SK-N-SH (cell line): ENCODE measurements around the gene B3GNT7. TPM values are rescaled to one million over a fixed set of nuclear protein-coding genes. Genes with fewer than 3 reads are reported as not detected.
"Not testable (repeated sequence)": the region's sequence is repeated elsewhere in the genome, so short reads cannot be mapped to it uniquely, and the experiment has no call there.

ENCODE experiments used
- CTCF ChIA-PET: fragments of 300-600, 350-600 bp; formaldehyde crosslinking; extraction: SDS; loops from one replicate; lab custom pipeline; 2021; lab: Yijun Ruan, JAX
- POLR2A ChIA-PET: fragments of 350-600 bp; sonication (Branson Sonifier 250); formaldehyde crosslinking; extraction: SDS; loops from one replicate; lab custom pipeline; 2020; ENCODE audit warnings: antibody characterized with exemption, inconsistent platforms; lab: Yijun Ruan, JAX
- DNase-seq: peaks from one replicate; pipeline ENCODE4 v3.0.0; 2012
- H2AFZ ChIP-seq: fragments of 200-600 bp; sonication (generic); 2 replicates; pipeline ENCODE4 v1.8.1; 2016; ENCODE audit warnings: antibody characterized with exemption, mild to moderate bottlenecking, low read depth
- H3F3A ChIP-seq: fragments of 200-600 bp; sonication (generic); replicated peaks from 2 replicates; pipeline ENCODE3; 2016; ENCODE audit warnings: antibody characterized with exemption, mild to moderate bottlenecking; ENCODE audit not compliant: insufficient read depth
- H3K27ac ChIP-seq, 2 experiments: fragments of 200-500 bp in 1 of 2; fragments of 200-600 bp in 1 of 2; sonication (Bioruptor generic) in 1 of 2; sonication (generic), shearing (Covaris generic) in 1 of 2; 2 replicates each; pipeline versions ENCODE4 v1.5.1 to v1.6.1; 2014 to 2016; ENCODE audit warnings: low read depth in 2 of 2, inconsistent platforms in 1 of 2, low read length in 1 of 2, mild to moderate bottlenecking in 1 of 2, mixed read lengths in 1 of 2
- H3K27me3 ChIP-seq: fragments of 200-600 bp; sonication (generic), shearing (Covaris generic); 2 replicates; pipeline ENCODE4 v1.6.1; 2016; ENCODE audit warnings: mixed run types; ENCODE audit not compliant: insufficient read depth
- H3K36me3 ChIP-seq, 2 experiments: fragments of 200-500 bp in 1 of 2; fragments of 200-600 bp in 1 of 2; sonication (Bioruptor generic) in 1 of 2; sonication (generic) in 1 of 2; replicated peaks in 1 of 2; 2 replicates each; pipeline versions ENCODE3 to v1.5.1; 2014 to 2016; ENCODE audit warnings: low read length in 1 of 2, mild to moderate bottlenecking in 1 of 2; ENCODE audit not compliant: insufficient read depth in 2 of 2, control insufficient read depth in 1 of 2
- H3K4me1 ChIP-seq, 2 experiments: fragments of 200-500 bp in 1 of 2; fragments of 200-600 bp in 1 of 2; sonication (Bioruptor generic) in 1 of 2; sonication (generic), shearing (Covaris generic) in 1 of 2; 2 replicates each; pipeline versions ENCODE4 v1.5.1 to v1.6.1; 2014 to 2016; ENCODE audit warnings: low read depth in 1 of 2, low read length in 1 of 2, mixed run types in 1 of 2; ENCODE audit not compliant: insufficient read depth in 2 of 2, control insufficient read depth in 1 of 2
- H3K4me2 ChIP-seq: fragments of 200-600 bp; sonication (generic), shearing (Covaris generic); 2 replicates; pipeline ENCODE4 v1.6.1; 2017; ENCODE audit warnings: mixed run types
- H3K4me3 ChIP-seq, 2 experiments: fragments of 200-500 bp in 1 of 2; fragments of 200-600 bp in 1 of 2; sonication (Bioruptor generic) in 1 of 2; sonication (generic), shearing (Covaris generic) in 1 of 2; 2 replicates each; pipeline versions ENCODE4 v1.5.1 to v1.8.1; 2014 to 2016; ENCODE audit warnings: low read depth in 2 of 2, inconsistent platforms in 1 of 2, low read length in 1 of 2, mild to moderate bottlenecking in 1 of 2, mixed read lengths in 1 of 2, moderate library complexity in 1 of 2
- H3K79me2 ChIP-seq: fragments of 200-600 bp; sonication (generic); 2 replicates; pipeline ENCODE4 v1.8.1; 2017; ENCODE audit warnings: mild to moderate bottlenecking; ENCODE audit not compliant: insufficient read depth
- H3K9ac ChIP-seq: fragments of 200-600 bp; sonication (generic); 2 replicates; pipeline ENCODE4 v1.6.1; 2017; ENCODE audit warnings: mixed run types
- H3K9me2 ChIP-seq: fragments of 200-600 bp; sonication (generic); 2 replicates; pipeline ENCODE4 v1.6.1; 2017; ENCODE audit warnings: mixed run types
- H3K9me3 ChIP-seq: fragments of 200-600 bp; sonication (generic); 2 replicates; pipeline ENCODE4 v1.6.1; 2017; ENCODE audit warnings: mixed run types, mild to moderate bottlenecking, moderate library complexity
- H4K20me1 ChIP-seq: fragments of 200-600 bp; sonication (generic); 2 replicates; pipeline ENCODE4 v1.6.1; 2017; ENCODE audit warnings: mild to moderate bottlenecking, mixed run types; ENCODE audit not compliant: insufficient read depth
- CHD2 ChIP-seq: fragments of 150-350 bp; IDR thresholded peaks from 2 replicates; pipeline ENCODE4 v1.6.1; 2018; ENCODE audit warnings: low read length; ENCODE audit not compliant: partially characterized antibody
- ELF1 ChIP-seq: IDR thresholded peaks from 2 replicates; pipeline ENCODE4 v1.4.0; 2012
- FOSL2 ChIP-seq: IDR thresholded peaks from 2 replicates; pipeline ENCODE4 v1.4.0; 2012; ENCODE audit warnings: low read depth, mild to moderate bottlenecking, moderate library complexity, borderline replicate concordance
- GABPA ChIP-seq: IDR thresholded peaks from 2 replicates; pipeline ENCODE4 v1.4.0; 2012; ENCODE audit warnings: low read depth, mild to moderate bottlenecking
- MEF2A ChIP-seq: IDR thresholded peaks from 2 replicates; pipeline ENCODE4 v1.4.0; 2012; ENCODE audit warnings: low read depth, borderline replicate concordance
- NFIC ChIP-seq: IDR thresholded peaks from 2 replicates; pipeline ENCODE4 v1.4.0; 2012; ENCODE audit warnings: borderline replicate concordance
- NRF1 ChIP-seq: IDR thresholded peaks from 2 replicates; pipeline ENCODE4 v1.6.1; 2012; ENCODE audit warnings: low read depth, mild to moderate bottlenecking, low read length
- RCOR1 ChIP-seq: fragments of 150-350 bp; IDR thresholded peaks from 2 replicates; pipeline ENCODE4 v1.6.1; 2017; ENCODE audit warnings: antibody characterized with exemption, low read length
- SIN3A ChIP-seq: IDR thresholded peaks from 2 replicates; pipeline ENCODE4 v1.6.1; 2012; ENCODE audit warnings: low read depth, mild to moderate bottlenecking, low read length, moderate library complexity, borderline replicate concordance
- TCF12 ChIP-seq: IDR thresholded peaks from 2 replicates; pipeline ENCODE4 v1.4.0; 2012
- USF2 ChIP-seq: fragments of 150-350 bp; IDR thresholded peaks from 2 replicates; pipeline ENCODE4 v1.6.1; 2017; ENCODE audit warnings: antibody characterized with exemption, low read length, low read depth, borderline replicate concordance
- WGBS: methylation state at CpG from one replicate; pipeline ENCODE4 v1.1.6; 2017; ENCODE audit warnings: low lambda C conversion rate; 5-methylcytosine and 5-hydroxymethylcytosine counted together
- polyA plus RNA-seq, 3 experiments: library from polyadenylated mRNA; depleted of rRNA; stranded (reverse); fragments of >200 nt; gene quantifications; 2 replicates each; pipeline ENCODE4 v1.2.3, GENCODE V29; 2012

Gene B3GNT7
- polyA plus RNA-seq, 1 of the 3 experiments (the other 2 are of a cell fraction): 0.12 TPM

- H2AFZ ChIP-seq, DNase-seq, H3K9ac ChIP-seq, POLR2A ChIA-PET, H3K9me2 ChIP-seq, H3K4me1 ChIP-seq, H3K9me3 ChIP-seq, H3K4me2 ChIP-seq, H3F3A ChIP-seq, H3K36me3 ChIP-seq, H3K27me3 ChIP-seq, H3K27ac ChIP-seq, H3K79me2 ChIP-seq, H4K20me1 ChIP-seq, H3K4me3 ChIP-seq: not testable (repeated sequence)
- 73% methylated on average over 4 of the region's 4 CpGs for WGBS
- CTCF ChIA-PET: interaction anchor here (2.4 to 3.5 kb wide), 3 partner anchors 19 to 203 kb away, joined by 11 to 16 read pairs (median 14); no protein-coding TSS in a partner anchor
Measured at GRCh38 chr2:231430437-231430836, 34.9 kb downstream of the B3GNT7 start.

DNA sequence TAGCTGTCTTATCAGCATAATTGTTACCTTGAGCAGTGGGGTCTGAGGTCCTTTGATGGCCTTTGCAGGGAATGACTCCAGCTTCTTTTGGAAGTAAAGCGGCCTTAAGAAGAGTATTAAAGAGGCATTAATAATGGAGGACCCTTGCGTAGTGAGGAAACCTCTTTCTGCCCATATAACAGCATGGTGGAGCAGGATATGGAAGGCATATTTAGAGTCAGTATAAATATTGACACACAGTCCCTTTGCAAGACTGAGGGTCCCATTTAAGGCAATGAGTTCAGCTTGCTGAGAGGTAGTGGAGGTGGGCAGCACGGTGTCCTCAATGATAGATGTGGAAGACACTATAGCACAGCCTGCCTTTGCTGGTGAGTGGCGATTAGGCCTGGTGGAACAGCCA, 36.1 kb downstream of the B3GNT7 start:
- Histone ChIP-seq H3K9me3 (no peaks in the 10 kb centered on the region), H2AFZ (no peak overlapping the region), H4K20me1 (no peaks in the 10 kb centered on the region), H3K79me2 (no peaks in the 10 kb centered on the region), H3F3A (no peaks in the 10 kb centered on the region), H3K4me2 (no peak overlapping the region), H3K4me1 (no peaks in the 10 kb centered on the region), H3K9me2 (no peaks in the 10 kb centered on the region), H3K36me3 (no peaks in the 10 kb centered on the region), H3K27ac (no peak overlapping the region), H3K9ac (no peak overlapping the region), H3K4me3 (no peak overlapping the region), H3K27me3 (no peaks in the 10 kb centered on the region)
- TF ChIP-seq ELF1 (no peak), GABPA (no peak), SIN3A (no peak), NFIC (no peak)
- CTCF ChIA-PET: interaction anchor here (0.6 to 3.5 kb wide), 5 partner anchors 19 to 209 kb away, joined by 3 to 16 read pairs (median 9); no protein-coding TSS in a partner anchor
- POLR2A ChIA-PET: no interaction called here
- no peak for DNase-seq
- 60% methylated on average over 4 of the region's 4 CpGs for WGBS

- no peaks in the 10 kb centered on the region for H4K20me1 ChIP-seq
- no peaks in the 10 kb centered on the region for H3F3A ChIP-seq
- no peak overlapping the region for H2AFZ ChIP-seq
- POLR2A ChIA-PET: no interaction called here
- no peaks in the 10 kb centered on the region for H3K79me2 ChIP-seq
- no peak overlapping the region for H3K4me2 ChIP-seq
- DNase-seq: no peak
- 79% methylated on average over 8 of the region's 8 CpGs for WGBS
- H3K9ac ChIP-seq: no peak overlapping the region
- CTCF ChIA-PET: interaction anchor here (3.0 kb wide), 1 partner anchor 22 kb away, joined by 9 read pairs; no protein-coding TSS in a partner anchor
- H3K4me3 ChIP-seq: no peak overlapping the region
- TF ChIP-seq CHD2 (no peak), USF2 (no peak), FOSL2 (no peak), ELF1 (no peak), TCF12 (no peak), MEF2A (no peak), NRF1 (no peak), RCOR1 (no peak), NFIC (no peak)
- H3K36me3 ChIP-seq: no peaks in the 10 kb centered on the region
- no peaks in the 10 kb centered on the region for H3K9me2 ChIP-seq
- no peaks in the 10 kb centered on the region for H3K4me1 ChIP-seq
- no peaks in the 10 kb centered on the region for H3K9me3 ChIP-seq
- H3K27me3 ChIP-seq: no peaks in the 10 kb centered on the region
- H3K27ac ChIP-seq: no peak overlapping the region
Measured at GRCh38 chr2:231433990-231434389, 38.5 kb downstream of the B3GNT7 start.
